B cell (primary cell): Measurements from ENCODE around the gene APOH. TPM values are rescaled to one million over a fixed set of nuclear protein-coding genes. Genes with fewer than 3 reads are reported as not detected.

Experiments
- ATAC-seq: fragments of 200-7000 bp; cut with Tn5 transposase; one replicate; pipeline ENCODE4 v1.10.0; 2021; ENCODE audit warnings: low read depth, mild to moderate bottlenecking, moderate number of reproducible peaks, moderate library complexity
- CTCF ChIA-PET: fragments of 350-600 bp; sonication (Branson Sonifier 250); formaldehyde crosslinking; loops from one replicate; lab custom pipeline; 2021; ENCODE audit warnings: antibody characterized with exemption, inconsistent platforms; lab: Charles Lee
- POLR2A ChIA-PET: fragments of 350-600 bp; sonication (Branson Sonifier 250); formaldehyde crosslinking; loops from one replicate; lab custom pipeline; 2021; ENCODE audit warnings: antibody characterized with exemption; lab: Charles Lee
- DNase-seq: peaks from one replicate; pipeline ENCODE4 v3.0.0; 2013
- H2AFZ ChIP-seq: 2 replicates; pipeline ENCODE4 v1.6.1; 2012; ENCODE audit warnings: mild to moderate bottlenecking, low read depth, low read length; ENCODE audit not compliant: insufficient read depth, poor library complexity, severe bottlenecking
- H3K27ac ChIP-seq, 2 donors: 1 replicate in 1 of 2; 2 replicates in 1 of 2; pipeline ENCODE4 v1.5.1; 2012 to 2013; ENCODE audit warnings: low read length in 2 of 2, mild to moderate bottlenecking in 2 of 2, moderate library complexity in 1 of 2
- H3K27me3 ChIP-seq, 4 experiments: fragments of 200-600 bp in 1 of 4; sonication (generic) in 1 of 4; replicated peaks in 1 of 4; 1 replicate in 2 of 4; 2 replicates in 2 of 4; pipeline versions ENCODE4 v1.6.1 to v1.7.0; 2013 to 2016; ENCODE audit warnings: low read length in 3 of 4, mild to moderate bottlenecking in 2 of 4, mixed read lengths in 1 of 4, moderate library complexity in 1 of 4; ENCODE audit not compliant: insufficient read depth in 4 of 4, control insufficient read depth in 3 of 4; ENCODE audit errors: control extremely low read depth in 1 of 4
- H3K36me3 ChIP-seq, 2 experiments: replicated peaks in 1 of 2; 1 replicate in 1 of 2; 2 replicates in 1 of 2; pipeline versions ENCODE4 v1.6.1 to v1.7.1; 2013; ENCODE audit warnings: low read length in 1 of 2; ENCODE audit not compliant: insufficient read depth in 2 of 2, control insufficient read depth in 1 of 2; ENCODE audit errors: control extremely low read depth in 1 of 2, extremely low read depth in 1 of 2
- H3K4me1 ChIP-seq, 2 donors: fragments of 200-600 bp in 1 of 2; sonication (generic) in 1 of 2; 1 replicate in 1 of 2; 2 replicates in 1 of 2; pipeline versions ENCODE4 v1.5.1 to v1.6.1; 2013 to 2017; ENCODE audit warnings: low read length in 2 of 2; ENCODE audit not compliant: control insufficient read depth in 2 of 2, insufficient read depth in 2 of 2
- H3K4me2 ChIP-seq: replicated peaks from 2 replicates; pipeline ENCODE3; 2012; ENCODE audit warnings: mild to moderate bottlenecking, low read depth, low read length; ENCODE audit not compliant: poor library complexity, severe bottlenecking
- H3K4me3 ChIP-seq, 5 experiments: fragments of 200-600 bp in 1 of 5; sonication (generic) in 1 of 5; 1 replicate in 3 of 5; 2 replicates in 2 of 5; pipeline versions ENCODE4 v1.5.1 to v1.7.0; 2011 to 2016; ENCODE audit warnings: low read length in 4 of 5, mild to moderate bottlenecking in 4 of 5, low read depth in 2 of 5, control low read depth in 1 of 5, moderate library complexity in 1 of 5; ENCODE audit not compliant: insufficient read depth in 1 of 5; ENCODE audit errors: control extremely low read depth in 1 of 5, extremely low read depth in 1 of 5
- H3K79me2 ChIP-seq: fragments of 200-600 bp; sonication (generic); one replicate; pipeline ENCODE4 v1.6.0; 2016; ENCODE audit warnings: low read length; ENCODE audit not compliant: control insufficient read depth, insufficient read depth
- H3K9ac ChIP-seq: fragments of 200-600 bp; sonication (generic); 2 replicates; pipeline ENCODE4 v1.6.1; 2017; ENCODE audit warnings: mild to moderate bottlenecking, low read length, moderate library complexity
- H3K9me3 ChIP-seq, 3 donors: one replicate each; pipeline versions ENCODE4 v1.6.1 to v1.7.1; 2013; ENCODE audit warnings: low read length in 2 of 3; ENCODE audit not compliant: control insufficient read depth in 2 of 3, insufficient read depth in 1 of 3; ENCODE audit errors: control extremely low read depth in 1 of 3
- H4K20me1 ChIP-seq: 2 replicates; pipeline ENCODE4 v1.6.0; 2012; ENCODE audit warnings: mild to moderate bottlenecking, low read length; ENCODE audit not compliant: insufficient read depth, control insufficient read depth, poor library complexity, severe bottlenecking
- H3K27ac Mint-ChIP-seq: one replicate; pipeline ENCODE4 v1.8.0; 2021; ENCODE audit warnings: mixed read lengths
- H3K27me3 Mint-ChIP-seq: one replicate; pipeline ENCODE4 v1.8.0; 2021; ENCODE audit warnings: mixed read lengths
- H3K4me1 Mint-ChIP-seq: one replicate; pipeline ENCODE4 v1.8.0; 2021; ENCODE audit warnings: mixed read lengths
- H3K4me3 Mint-ChIP-seq: one replicate; pipeline ENCODE4 v1.8.0; 2021; ENCODE audit warnings: mixed read lengths
- H3K9me3 Mint-ChIP-seq: one replicate; pipeline ENCODE4 v1.8.0; 2022; ENCODE audit warnings: mixed read lengths; ENCODE audit not compliant: insufficient read depth
- EZH2 ChIP-seq: IDR thresholded peaks from 2 replicates; pipeline ENCODE4 v1.6.1; 2012; ENCODE audit warnings: borderline replicate concordance, low read depth, mild to moderate bottlenecking, moderate library complexity, low read length; ENCODE audit not compliant: insufficient read depth, poor library complexity, severe bottlenecking
- intact Hi-C: fragments of 100-400 bp; cut with micrococcal nuclease; formaldehyde crosslinking; loops from one replicate; pipeline ENCODE4 v1.10.0; 2022
- polyA plus RNA-seq: library from polyadenylated mRNA; depleted of rRNA; stranded (reverse); fragments of >200 nt; gene quantifications from 2 replicates; pipeline ENCODE4 v1.2.3, GENCODE V29; 2012
- small RNA-seq: library from RNA; depleted of rRNA; stranded (forward); fragments of <200 nt; gene quantifications from one replicate; pipeline ENCODE3, GENCODE V24; 2012; ENCODE audit warnings: low replicate concordance, low read depth; ENCODE audit not compliant: insufficient read length
- total RNA-seq, 2 donors: library from RNA; stranded (reverse); fragments of 120-200 nt in 1 of 2; gene quantifications; 1 replicate in 1 of 2; 2 replicates in 1 of 2; pipeline versions ENCODE4 v1.2.3 to v1.2.4, GENCODE V29; 2013 to 2022
- TF ChIP-seq, protein P1 (sequence below): fragments of 200-600 bp; IDR thresholded peaks from one replicate; pipeline ENCODE4 v1.8.0; 2022; ENCODE audit warnings: antibody characterized with exemption, mild to moderate bottlenecking

Gene APOH
- total and polyA plus RNA-seq, 2 donors (not counting 1 experiment from before 2014, with no cell fraction given): not detected

DNA sequence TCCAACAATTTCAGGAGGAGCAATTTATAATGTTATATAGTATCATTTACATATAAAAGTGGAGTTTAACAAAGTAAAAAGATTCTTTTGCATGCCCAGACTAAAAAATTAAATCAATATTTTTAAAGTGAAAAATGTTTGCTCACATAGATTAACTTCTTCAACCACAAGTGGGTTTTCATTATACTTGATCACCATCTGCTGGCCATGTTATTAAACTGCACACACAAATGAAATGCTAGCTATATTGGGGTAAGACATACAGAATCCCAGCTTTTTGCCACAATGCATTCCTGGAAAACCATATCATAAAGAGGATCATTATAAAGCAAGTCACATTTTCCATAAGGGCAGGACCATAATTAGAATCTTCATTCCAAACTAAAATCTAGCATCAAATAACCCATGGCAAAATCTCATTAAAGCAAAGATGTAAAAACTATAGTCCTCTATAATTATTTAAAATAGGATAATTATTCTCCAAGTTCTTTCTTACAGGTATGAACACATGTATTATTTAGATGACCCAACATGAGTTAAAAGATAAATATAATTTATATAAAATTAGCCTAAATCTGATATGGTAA, 63.6 kb downstream of the APOH start:
- Mint-ChIP-seq H3K4me1 (peaks cover 2% of the 10 kb centered on the region), H3K9me3 (no peaks in the 10 kb centered on the region), H3K27ac (no peak overlapping the region), H3K4me3 (no peak overlapping the region), H3K27me3 (no peaks in the 10 kb centered on the region)
- no peak overlapping the region for H3K27ac ChIP-seq
- intact Hi-C loops: no loop called here
- DNase-seq (peak; percentile 53), ATAC-seq (peak; percentile 56)
- H3K9ac ChIP-seq: no peak overlapping the region
- no peaks in the 10 kb centered on the region for H3K79me2 ChIP-seq
- no peaks in the 10 kb centered on the region for H3K4me1 ChIP-seq
- no peaks in the 10 kb centered on the region for H4K20me1 ChIP-seq
- no peak overlapping the region for H2AFZ ChIP-seq
- H3K9me3 ChIP-seq: no peaks in the 10 kb centered on the region
- ChIA-PET CTCF (interaction anchor here (0.6 to 4.6 kb wide), 11 partner anchors 10 to 1746 kb away, joined by 3 to 51 read pairs (median 4); no protein-coding TSS in a partner anchor), POLR2A (no interaction called here)
- no peak for TF ChIP-seq EZH2
- TF ChIP-seq, protein P1, sequence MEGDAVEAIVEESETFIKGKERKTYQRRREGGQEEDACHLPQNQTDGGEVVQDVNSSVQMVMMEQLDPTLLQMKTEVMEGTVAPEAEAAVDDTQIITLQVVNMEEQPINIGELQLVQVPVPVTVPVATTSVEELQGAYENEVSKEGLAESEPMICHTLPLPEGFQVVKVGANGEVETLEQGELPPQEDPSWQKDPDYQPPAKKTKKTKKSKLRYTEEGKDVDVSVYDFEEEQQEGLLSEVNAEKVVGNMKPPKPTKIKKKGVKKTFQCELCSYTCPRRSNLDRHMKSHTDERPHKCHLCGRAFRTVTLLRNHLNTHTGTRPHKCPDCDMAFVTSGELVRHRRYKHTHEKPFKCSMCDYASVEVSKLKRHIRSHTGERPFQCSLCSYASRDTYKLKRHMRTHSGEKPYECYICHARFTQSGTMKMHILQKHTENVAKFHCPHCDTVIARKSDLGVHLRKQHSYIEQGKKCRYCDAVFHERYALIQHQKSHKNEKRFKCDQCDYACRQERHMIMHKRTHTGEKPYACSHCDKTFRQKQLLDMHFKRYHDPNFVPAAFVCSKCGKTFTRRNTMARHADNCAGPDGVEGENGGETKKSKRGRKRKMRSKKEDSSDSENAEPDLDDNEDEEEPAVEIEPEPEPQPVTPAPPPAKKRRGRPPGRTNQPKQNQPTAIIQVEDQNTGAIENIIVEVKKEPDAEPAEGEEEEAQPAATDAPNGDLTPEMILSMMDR: peak; percentile 87
- no peak overlapping the region for H3K4me2 ChIP-seq
- no peaks in the 10 kb centered on the region for H3K36me3 ChIP-seq
- H3K4me3 ChIP-seq: no peak overlapping the region
- H3K27me3 ChIP-seq: no peaks in the 10 kb centered on the region

Small RNA genes within 50 kb of the gene (small RNA-seq; reads per million reads assigned to genes)
- not detected for gene RNA5SP444

Other genes starting within 250 kb of the APOH start
- gene CEP112, start 37.3 kb downstream of the APOH start, total RNA-seq: 4.6 and 8.5 TPM in 2 replicates
- gene CEP112, start 37.3 kb downstream of the APOH start, polyA plus RNA-seq: 0.57 and 1.0 TPM in 2 replicates
- gene PRKCA, start 73.2 kb upstream of the APOH start, total RNA-seq: 3.6 and 7.7 TPM in 2 replicates
- gene PRKCA, start 73.2 kb upstream of the APOH start, polyA plus RNA-seq: 0.33 and 0.46 TPM in 2 replicates